ENCODE data around the gene FRG2C.
"Not testable (repeated sequence)": the region's sequence is repeated elsewhere in the genome, so short reads cannot be mapped to it uniquely, and the experiment has no call there.

Gene FRG2C

GRCh38 chr3:75650191-75650590, 13.9 kb upstream of the FRG2C start:
- Histone ChIP-seq H3K4me1 (ENCODE audit: insufficient read depth, low read length) (no peaks in the 10 kb centered on the region), H3K9me3 (ENCODE audit: insufficient read depth, low read depth, low read length) (no peaks in the 10 kb centered on the region), H3K27me3 (ENCODE audit: insufficient read depth, low read length) (peaks cover 23% of the 10 kb centered on the region; the same call in 1 of the 2 replicates), H3K27ac (ENCODE audit: low read length) (no peak overlapping the region), H3K9ac (ENCODE audit: low read depth, low read length) (no peak overlapping the region), H3K36me3 (ENCODE audit: insufficient read depth, low read depth, low read length) (no peaks in the 10 kb centered on the region), H3K4me3 (ENCODE audit: low read length) (no peak overlapping the region)

- H3K9me3 ChIP-seq (ENCODE audit: insufficient read depth, low read depth, low read length); H3K27ac ChIP-seq (ENCODE audit: low read length); H3K36me3 ChIP-seq (ENCODE audit: insufficient read depth, low read depth, low read length); H3K9ac ChIP-seq (ENCODE audit: low read depth, low read length); H3K4me1 ChIP-seq (ENCODE audit: insufficient read depth, low read length): not testable (repeated sequence)
- H3K4me3 ChIP-seq (ENCODE audit: low read length), result peak overlapping the region; percentile 51; the same call in 1 of the 2 replicates
- peaks cover 55% of the 10 kb centered on the region; the same call in 1 of the 2 replicates for H3K27me3 ChIP-seq (ENCODE audit: insufficient read depth, low read length)
Observed at GRCh38 chr3:75655101-75655904, 8.8 kb upstream of the FRG2C start.

GRCh38 chr3:75655956-75656355, 8.2 kb upstream of the FRG2C start:
- H3K27ac ChIP-seq (ENCODE audit: low read length); H3K9me3 ChIP-seq (ENCODE audit: insufficient read depth, low read depth, low read length); H3K36me3 ChIP-seq (ENCODE audit: insufficient read depth, low read depth, low read length); H3K4me1 ChIP-seq (ENCODE audit: insufficient read depth, low read length); H3K9ac ChIP-seq (ENCODE audit: low read depth, low read length): not testable (repeated sequence)
- H3K27me3 ChIP-seq (ENCODE audit: insufficient read depth, low read length), result peaks cover 55% of the 10 kb centered on the region; the same call in 1 of the 2 replicates
- H3K4me3 ChIP-seq (ENCODE audit: low read length), result peak overlapping the region; percentile 51; the same call in 1 of the 2 replicates

- Histone ChIP-seq H3K4me3 (ENCODE audit: low read length) (peak overlapping the region; percentile 69), H3K27me3 (ENCODE audit: insufficient read depth, low read length) (peaks cover 54% of the 10 kb centered on the region)
- not testable (repeated sequence) for H3K9me3 ChIP-seq (ENCODE audit: insufficient read depth, low read depth, low read length); H3K36me3 ChIP-seq (ENCODE audit: insufficient read depth, low read depth, low read length); H3K27ac ChIP-seq (ENCODE audit: low read length); H3K4me1 ChIP-seq (ENCODE audit: insufficient read depth, low read length); H3K9ac ChIP-seq (ENCODE audit: low read depth, low read length)
Observed at GRCh38 chr3:75658411-75659107, 5.6 kb upstream of the FRG2C start.

- Histone ChIP-seq H3K4me3 (ENCODE audit: low read length) (peak overlapping the region; percentile 69), H3K27me3 (ENCODE audit: insufficient read depth, low read length) (peaks cover 48% of the 10 kb centered on the region)
- not testable (repeated sequence) for H3K27ac ChIP-seq (ENCODE audit: low read length); H3K36me3 ChIP-seq (ENCODE audit: insufficient read depth, low read depth, low read length); H3K9me3 ChIP-seq (ENCODE audit: insufficient read depth, low read depth, low read length); H3K9ac ChIP-seq (ENCODE audit: low read depth, low read length); H3K4me1 ChIP-seq (ENCODE audit: insufficient read depth, low read length)
Observed at GRCh38 chr3:75659108-75659433, 5.1 kb upstream of the FRG2C start.

GRCh38 chr3:75665626-75666025, 1.5 kb downstream of the FRG2C start:
- Histone ChIP-seq H3K27me3 (ENCODE audit: insufficient read depth, low read length) (peaks cover 69% of the 10 kb centered on the region), H3K9me3 (ENCODE audit: insufficient read depth, low read depth, low read length) (peaks cover 20% of the 10 kb centered on the region)
- H3K36me3 ChIP-seq (ENCODE audit: insufficient read depth, low read depth, low read length); H3K9ac ChIP-seq (ENCODE audit: low read depth, low read length); H3K4me1 ChIP-seq (ENCODE audit: insufficient read depth, low read length); H3K4me3 ChIP-seq (ENCODE audit: low read length); H3K27ac ChIP-seq (ENCODE audit: low read length): not testable (repeated sequence)

- Histone ChIP-seq H3K4me3 (ENCODE audit: low read length) (peak overlapping the region; percentile 81), H3K27me3 (ENCODE audit: insufficient read depth, low read length) (peaks cover 93% of the 10 kb centered on the region), H3K9me3 (ENCODE audit: insufficient read depth, low read depth, low read length) (peaks cover 24% of the 10 kb centered on the region)
- H3K4me1 ChIP-seq (ENCODE audit: insufficient read depth, low read length); H3K36me3 ChIP-seq (ENCODE audit: insufficient read depth, low read depth, low read length); H3K27ac ChIP-seq (ENCODE audit: low read length); H3K9ac ChIP-seq (ENCODE audit: low read depth, low read length): not testable (repeated sequence)
Observed at GRCh38 chr3:75667757-75668701, 3.9 kb downstream of the FRG2C start.

- H3K4me1 ChIP-seq (ENCODE audit: insufficient read depth, low read length); H3K27ac ChIP-seq (ENCODE audit: low read length); H3K9ac ChIP-seq (ENCODE audit: low read depth, low read length); H3K36me3 ChIP-seq (ENCODE audit: insufficient read depth, low read depth, low read length): not testable (repeated sequence)
- Histone ChIP-seq H3K9me3 (ENCODE audit: insufficient read depth, low read depth, low read length) (peaks cover 24% of the 10 kb centered on the region), H3K4me3 (ENCODE audit: low read length) (peak overlapping the region; percentile 81; the same call in 1 of the 2 replicates), H3K27me3 (ENCODE audit: insufficient read depth, low read length) (peaks cover 91% of the 10 kb centered on the region)
Observed at GRCh38 chr3:75668759-75669347, 4.7 kb downstream of the FRG2C start.

GRCh38 chr3:75669348-75670297, 5.5 kb downstream of the FRG2C start:
- H3K36me3 ChIP-seq (ENCODE audit: insufficient read depth, low read depth, low read length); H3K9ac ChIP-seq (ENCODE audit: low read depth, low read length); H3K4me1 ChIP-seq (ENCODE audit: insufficient read depth, low read length); H3K27ac ChIP-seq (ENCODE audit: low read length): not testable (repeated sequence)
- Histone ChIP-seq H3K27me3 (ENCODE audit: insufficient read depth, low read length) (peaks cover 87% of the 10 kb centered on the region), H3K9me3 (ENCODE audit: insufficient read depth, low read depth, low read length) (peaks cover 24% of the 10 kb centered on the region), H3K4me3 (ENCODE audit: low read length) (peak overlapping the region; percentile 81)

- not testable (repeated sequence) for H3K9ac ChIP-seq (ENCODE audit: low read depth, low read length); H3K4me1 ChIP-seq (ENCODE audit: insufficient read depth, low read length); H3K36me3 ChIP-seq (ENCODE audit: insufficient read depth, low read depth, low read length); H3K27ac ChIP-seq (ENCODE audit: low read length)
- H3K9me3 ChIP-seq (ENCODE audit: insufficient read depth, low read depth, low read length), result peaks cover 24% of the 10 kb centered on the region
- H3K4me3 ChIP-seq (ENCODE audit: low read length), result peak overlapping the region; percentile 81
- H3K27me3 ChIP-seq (ENCODE audit: insufficient read depth, low read length), result peaks cover 77% of the 10 kb centered on the region
Observed at GRCh38 chr3:75670298-75671286, 6.5 kb downstream of the FRG2C start.

Measured in iPS-20b (cell line).